GM12873 (cell line): ENCODE data around the gene PTPRG.

Experiments
- CTCF ChIP-seq: IDR thresholded peaks from 2 replicates; pipeline ENCODE4 v1.5.1; 2012; ENCODE audit warnings: low read depth, mild to moderate bottlenecking, moderate library complexity, low read length, control low read depth; ENCODE audit not compliant: insufficient read depth; ENCODE audit errors: missing control alignments

The PTPRG gene

GRCh38 chr3:61601831-61602230 is 40.5 kb downstream of the PTPRG start:
- no peak for TF ChIP-seq CTCF

GRCh38 chr3:61602466-61602865 is 41.1 kb downstream of the PTPRG start:
- TF ChIP-seq CTCF = no peak

- no peak for TF ChIP-seq CTCF
Measured at GRCh38 chr3:61605589-61606175, 44.3 kb downstream of the PTPRG start.

GRCh38 chr3:61606196-61606595 is 44.8 kb downstream of the PTPRG start:
- TF ChIP-seq CTCF = no peak

- no peak for TF ChIP-seq CTCF
Measured at GRCh38 chr3:61608072-61608471, 46.7 kb downstream of the PTPRG start.

- no peak for TF ChIP-seq CTCF
Measured at GRCh38 chr3:61608711-61609110, 47.3 kb downstream of the PTPRG start.

- TF ChIP-seq CTCF = no peak
Measured at GRCh38 chr3:61610316-61610715, 48.9 kb downstream of the PTPRG start.
